Endothelial cell of umbilical vein (primary cell): ENCODE data around the gene CLDND1. TPM values are rescaled to one million over a fixed set of nuclear protein-coding genes. Genes with fewer than 3 reads are reported as not detected.

Source experiments
- BruUV-seq: library from RNA; stranded (reverse); fragments of 400-500 nt; replicated peaks from 2 replicates; lab custom pipeline; 2021; lab: Mats Ljungman, UMichigan
- CTCF ChIA-PET: fragments of 300-600, 350-600 bp; sonication (Branson Sonifier 250); formaldehyde crosslinking; loops from one replicate; lab custom pipeline; 2021; ENCODE audit warnings: antibody characterized with exemption, inconsistent platforms; lab: Charles Lee
- POLR2A ChIA-PET: fragments of 300-600, 350-600 bp; sonication (Branson Sonifier 250); formaldehyde crosslinking; loops from one replicate; lab custom pipeline; 2021; ENCODE audit warnings: antibody characterized with exemption, inconsistent platforms; lab: Charles Lee
- DNase-seq: peaks from one replicate; pipeline ENCODE4 v3.0.0-alpha.2; 2011; ENCODE audit warnings: low read depth, low spot score
- FAIRE-seq: peaks from 2 replicates; lab custom pipeline; 2011; peaks lifted over from hg19 to GRCh38; lab: Jason Lieb, UNC
- H2AFZ ChIP-seq: 2 replicates; pipeline ENCODE4 v1.6.0; 2012; ENCODE audit warnings: low read depth, low read length, control low read depth, inconsistent platforms
- H3K27ac ChIP-seq: 2 replicates; pipeline ENCODE4 v1.5.1; 2011; ENCODE audit warnings: low read depth, mild to moderate bottlenecking, control low read depth, low read length, moderate library complexity; ENCODE audit not compliant: insufficient read depth
- H3K27me3 ChIP-seq, 2 experiments: 2 replicates each; pipeline versions ENCODE4 v1.6.0 to v1.6.1; 2011; ENCODE audit warnings: low read length in 2 of 2, mixed read lengths in 1 of 2; ENCODE audit not compliant: control insufficient read depth in 2 of 2, insufficient read depth in 2 of 2
- H3K36me3 ChIP-seq, 2 experiments: 2 replicates in 1 of 2; 3 replicates in 1 of 2; pipeline ENCODE4 v1.5.1; 2011; ENCODE audit warnings: low read length in 2 of 2, mild to moderate bottlenecking in 1 of 2, moderate library complexity in 1 of 2; ENCODE audit not compliant: control insufficient read depth in 2 of 2, insufficient read depth in 2 of 2; ENCODE audit errors: extremely low read depth in 1 of 2
- H3K4me1 ChIP-seq: 3 replicates; pipeline ENCODE4 v1.5.1; 2011; ENCODE audit warnings: mild to moderate bottlenecking, low read length; ENCODE audit not compliant: control insufficient read depth, insufficient read depth; ENCODE audit errors: extremely low read depth
- H3K4me2 ChIP-seq: 2 replicates; pipeline ENCODE4 v1.6.1; 2011; ENCODE audit warnings: low read length, control low read depth, mixed read lengths; ENCODE audit not compliant: insufficient read depth
- H3K4me3 ChIP-seq, 3 experiments: fragments of 200-600 bp in 1 of 3; sonication (generic), shearing (Covaris generic) in 1 of 3; replicated peaks in 1 of 3; 2 replicates each; pipeline ENCODE4 v1.5.1; 2011 to 2016; ENCODE audit warnings: control low read depth in 3 of 3, low read length in 3 of 3, mild to moderate bottlenecking in 2 of 3, inconsistent platforms in 1 of 3, low read depth in 1 of 3, moderate library complexity in 1 of 3; ENCODE audit not compliant: insufficient read depth in 1 of 3
- H3K79me2 ChIP-seq: 2 replicates; pipeline ENCODE4 v1.6.0; 2012; ENCODE audit warnings: low read length, inconsistent platforms; ENCODE audit not compliant: control insufficient read depth, insufficient read depth
- H3K9ac ChIP-seq: replicated peaks from 2 replicates; pipeline ENCODE3; 2011; ENCODE audit warnings: low read length, control low read depth; ENCODE audit not compliant: insufficient read depth; ENCODE audit errors: extremely low read depth
- H3K9me1 ChIP-seq: replicated peaks from 3 replicates; pipeline ENCODE4 v1.6.0; 2011; ENCODE audit warnings: mild to moderate bottlenecking, low read length; ENCODE audit not compliant: control insufficient read depth, insufficient read depth; ENCODE audit errors: extremely low read depth
- H3K9me3 ChIP-seq: replicated peaks from 2 replicates; pipeline ENCODE4 v1.5.1; 2012; ENCODE audit warnings: low read length, inconsistent platforms; ENCODE audit not compliant: control insufficient read depth, insufficient read depth
- H4K20me1 ChIP-seq: replicated peaks from 2 replicates; pipeline ENCODE3; 2011; ENCODE audit warnings: mild to moderate bottlenecking, low read length; ENCODE audit not compliant: control insufficient read depth, insufficient read depth; ENCODE audit errors: extremely low read depth
- EZH2 ChIP-seq: IDR thresholded peaks from 2 replicates; pipeline ENCODE4 v1.6.1; 2012; ENCODE audit warnings: borderline replicate concordance, low read depth, mild to moderate bottlenecking, moderate library complexity, low read length, inconsistent platforms; ENCODE audit not compliant: severe bottlenecking
- FOS ChIP-seq: IDR thresholded peaks from 2 replicates; pipeline ENCODE4 v1.6.1; 2011; ENCODE audit warnings: mild to moderate bottlenecking, low read length, moderate library complexity, borderline replicate concordance; ENCODE audit not compliant: insufficient read depth
- GATA2 ChIP-seq: IDR thresholded peaks from 2 replicates; pipeline ENCODE4 v1.7.0; 2011; ENCODE audit warnings: low read depth, mild to moderate bottlenecking, moderate library complexity, mixed read lengths, low read length; ENCODE audit not compliant: insufficient read length, insufficient read depth
- MYC ChIP-seq: IDR thresholded peaks from one replicate; pipeline ENCODE4 v1.6.1; 2011; ENCODE audit warnings: mild to moderate bottlenecking, low read depth, low read length
- POLR2AphosphoS5 ChIP-seq: IDR thresholded peaks from 2 replicates; pipeline ENCODE4 v1.6.1; 2012; ENCODE audit warnings: low read depth, mild to moderate bottlenecking, control low read depth, low read length, moderate library complexity; ENCODE audit not compliant: insufficient read depth
- dilution Hi-C: fragments of 300-500 bp; cut with MboI; formaldehyde crosslinking; loops from one replicate; pipeline ENCODE4 v1.15.0; 2019; ENCODE audit warnings: low sequenced_read_pairs; ENCODE audit not compliant: extremely low pct_ligation_motif_present
- intact Hi-C: fragments of 100-400 bp; cut with micrococcal nuclease; formaldehyde crosslinking; loops from one replicate; pipeline ENCODE4 v1.10.0; 2022
- polyA plus RNA-seq, 4 experiments: library from polyadenylated mRNA; depleted of rRNA in 3 of 4; stranded (reverse) in 3 of 4; unstranded in 1 of 4; fragments of >200 nt; gene quantifications; 2 replicates each; pipeline versions ENCODE4 v1.2.1 to v1.2.3, GENCODE V29; 2011 to 2012; ENCODE audit warnings: missing spikeins in 1 of 4
- total RNA-seq: library from RNA; stranded (reverse); gene quantifications from 2 replicates; pipeline ENCODE4 v1.2.3, GENCODE V29; 2021

The CLDND1 gene
- total and polyA plus RNA-seq, 2 donors (not counting 3 experiments of a cell fraction or from before 2014, with no cell fraction given): 101 to 214 TPM

DNA sequence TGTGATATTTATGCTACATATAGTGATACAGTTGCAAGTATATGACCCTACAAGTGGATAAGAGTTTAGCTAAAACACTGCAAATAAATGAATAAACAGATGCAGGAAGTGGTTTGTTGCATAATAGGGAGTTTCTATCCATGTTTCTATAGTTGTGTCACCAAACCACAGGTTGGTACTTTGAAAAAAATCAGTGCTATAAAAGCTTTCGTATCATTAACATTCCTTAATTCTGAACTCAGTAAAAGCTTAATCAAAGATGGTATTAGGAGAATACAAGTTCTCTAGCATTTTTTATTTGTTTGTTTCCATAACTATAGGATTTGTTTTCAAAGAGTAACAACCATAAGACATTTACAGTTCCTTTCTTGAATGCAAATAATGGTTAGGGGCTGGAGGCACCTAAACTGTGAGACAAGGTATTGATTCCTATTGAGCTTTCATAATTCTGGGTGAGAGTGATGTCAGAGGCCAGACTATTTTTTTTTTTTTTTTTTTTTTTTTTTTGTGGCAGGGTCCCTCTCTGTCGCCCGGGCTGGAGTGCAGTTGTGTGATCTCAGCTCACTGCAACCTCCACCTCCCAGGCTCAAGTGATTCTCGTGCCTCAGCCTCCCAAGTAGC, 41.1 kb upstream of the CLDND1 start:
- Histone ChIP-seq H2AFZ (no peak overlapping the region), H3K9me1 (no peaks in the 10 kb centered on the region), H3K4me2 (no peak overlapping the region), H3K4me1 (no peaks in the 10 kb centered on the region), H3K9ac (no peak overlapping the region), H4K20me1 (no peaks in the 10 kb centered on the region), H3K9me3 (no peaks in the 10 kb centered on the region), H3K27me3 (peaks cover 5 to 12% of the 10 kb centered on the region in 2 experiments), H3K27ac (no peak overlapping the region), H3K36me3 (no peaks in the 10 kb centered on the region), H3K79me2 (no peaks in the 10 kb centered on the region), H3K4me3 (no peak overlapping the region)
- no peak for DNase-seq
- ChIA-PET CTCF (interaction anchor here (1.0 to 1.4 kb wide), 2 partner anchors 9 to 11 kb away, joined by 3 to 7 read pairs; no protein-coding TSS in a partner anchor), POLR2A (no interaction called here)
- BruUV-seq: no TSS peak
- dilution Hi-C loops (no loop called here), intact Hi-C loops (no loop called here)
- no peak for FAIRE-seq
- TF ChIP-seq GATA2 (no peak), POLR2AphosphoS5 (no peak), EZH2 (no peak)

DNA sequence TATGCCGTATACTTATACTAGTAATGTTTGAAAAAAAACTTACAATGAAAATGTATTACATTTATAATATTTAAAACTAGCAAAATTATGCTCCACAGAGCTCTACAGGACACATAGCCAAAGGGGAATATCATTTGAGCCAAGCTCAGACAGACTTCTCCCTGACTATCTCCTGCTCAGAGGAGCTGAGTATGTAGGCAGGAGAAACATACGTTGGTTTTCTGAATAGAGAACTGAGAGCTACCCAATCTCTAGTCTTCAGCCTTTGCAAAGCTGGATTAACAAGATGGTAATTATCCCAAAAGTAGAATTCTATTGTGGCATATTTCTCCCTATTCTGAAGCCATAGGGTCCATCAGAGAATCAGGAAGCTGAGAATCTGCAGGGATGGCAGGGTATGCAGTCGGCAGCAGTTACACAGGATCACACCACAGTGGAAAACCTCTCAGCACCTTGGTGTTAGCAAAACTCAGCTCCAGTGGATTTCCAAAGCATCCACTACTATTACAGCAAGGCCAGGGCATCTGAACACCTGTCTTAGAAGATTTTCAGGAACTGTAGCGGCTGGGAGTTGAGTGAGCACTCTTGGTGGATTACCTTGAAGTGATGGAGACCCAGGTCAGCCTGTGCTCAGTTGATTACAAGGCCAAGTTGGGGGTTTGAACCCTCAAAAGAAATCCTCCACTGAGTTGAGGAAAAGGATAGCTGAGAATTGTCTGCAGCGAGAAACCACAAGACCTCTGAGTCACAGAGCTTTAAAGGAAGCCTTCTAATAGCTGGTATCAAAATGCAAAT, 39.2 kb upstream of the CLDND1 start:
- POLR2A ChIA-PET: no interaction called here
- Histone ChIP-seq H3K4me1 (no peaks in the 10 kb centered on the region), H3K4me3 (no peak overlapping the region), H3K9me3 (no peaks in the 10 kb centered on the region), H3K27me3 (peaks cover 6 to 17% of the 10 kb centered on the region in 2 experiments), H3K79me2 (no peaks in the 10 kb centered on the region), H3K36me3 (no peaks in the 10 kb centered on the region), H3K9me1 (no peaks in the 10 kb centered on the region), H3K9ac (no peak overlapping the region), H3K4me2 (no peak overlapping the region), H4K20me1 (no peaks in the 10 kb centered on the region), H3K27ac (no peak overlapping the region), H2AFZ (no peak overlapping the region)
- DNase-seq: no peak
- intact Hi-C loops: no loop called here
- TF ChIP-seq FOS: peak; percentile 17
- TF ChIP-seq MYC: no peak
- CTCF ChIA-PET: no interaction called here
- dilution Hi-C loops: no loop called here
- BruUV-seq: no TSS peak
- no peak for FAIRE-seq
